H1 (cell line): Measurements from ENCODE around the gene BTD. TPM values are rescaled to one million over a fixed set of nuclear protein-coding genes. Genes with fewer than 3 reads are reported as not detected.

ENCODE experiments used
- ATF2 ChIP-seq: IDR thresholded peaks from 2 replicates; pipeline ENCODE4 v1.6.1; 2012; ENCODE audit warnings: low read length, inconsistent platforms
- BRCA1 ChIP-seq: IDR thresholded peaks from 2 replicates; pipeline ENCODE4 v1.6.1; 2012; ENCODE audit warnings: low read depth, low read length, improper control_type of control experiment
- EZH2 ChIP-seq: fragments of 200-600 bp; sonication (generic); IDR thresholded peaks from 2 replicates; pipeline ENCODE4 v1.7.1; 2012; ENCODE audit warnings: low read depth, mild to moderate bottlenecking, moderate library complexity, low read length, inconsistent platforms; ENCODE audit not compliant: severe bottlenecking
- HDAC6 ChIP-seq: IDR thresholded peaks from one replicate; pipeline ENCODE4 v1.7.1; 2012; ENCODE audit warnings: low read depth, mild to moderate bottlenecking, inconsistent platforms, low read length, moderate library complexity
- JUN ChIP-seq: IDR thresholded peaks from 2 replicates; pipeline ENCODE4 v1.6.1; 2011; ENCODE audit warnings: low read depth, mild to moderate bottlenecking, improper control_type of control experiment, low read length
- JUND ChIP-seq: IDR thresholded peaks from 2 replicates; pipeline ENCODE4 v1.6.1; 2011; ENCODE audit warnings: mild to moderate bottlenecking, improper control_type of control experiment, low read length
- KDM4A ChIP-seq: IDR thresholded peaks from one replicate; pipeline ENCODE4 v1.7.1; 2012; ENCODE audit warnings: low read depth, mild to moderate bottlenecking, moderate library complexity, low read length, inconsistent platforms; ENCODE audit not compliant: severe bottlenecking
- MAX ChIP-seq: IDR thresholded peaks from 2 replicates; pipeline ENCODE4 v1.6.1; 2012; ENCODE audit warnings: inconsistent platforms
- NANOG ChIP-seq: IDR thresholded peaks from 2 replicates; pipeline ENCODE4 v1.6.1; 2011; ENCODE audit warnings: low read length, low read depth, mild to moderate bottlenecking, inconsistent platforms; ENCODE audit not compliant: insufficient read depth, poor library complexity, severe bottlenecking
- NRF1 ChIP-seq: IDR thresholded peaks from 2 replicates; pipeline ENCODE4 v1.6.1; 2011; ENCODE audit warnings: mild to moderate bottlenecking, low read depth, low read length, improper control_type of control experiment
- POLR2AphosphoS5 ChIP-seq: IDR thresholded peaks from 2 replicates; pipeline ENCODE4 v1.6.1; 2011; ENCODE audit warnings: low read depth, low read length
- RBBP5 ChIP-seq: IDR thresholded peaks from 2 replicates; pipeline ENCODE4 v1.7.1; 2012; ENCODE audit warnings: low read depth, mild to moderate bottlenecking, inconsistent platforms, low read length, moderate library complexity, borderline replicate concordance
- RFX5 ChIP-seq: IDR thresholded peaks from 2 replicates; pipeline ENCODE4 v1.6.1; 2011; ENCODE audit warnings: low read depth, low read length, improper control_type of control experiment, borderline replicate concordance
- SIRT6 ChIP-seq: IDR thresholded peaks from one replicate; pipeline ENCODE4 v1.7.1; 2012; ENCODE audit warnings: low read length, inconsistent platforms
- SIX5 ChIP-seq: IDR thresholded peaks from 2 replicates; pipeline ENCODE4 v1.6.1; 2011; ENCODE audit warnings: mild to moderate bottlenecking, low read depth, low read length
- SP1 ChIP-seq: IDR thresholded peaks from 2 replicates; pipeline ENCODE4 v1.6.1; 2011; ENCODE audit warnings: low read depth, low read length
- SP2 ChIP-seq: IDR thresholded peaks from 2 replicates; pipeline ENCODE4 v1.6.1; 2012; ENCODE audit warnings: mild to moderate bottlenecking, low read length, inconsistent platforms
- SUZ12 ChIP-seq: fragments of 200-600 bp; sonication (generic); IDR thresholded peaks from 2 replicates; pipeline ENCODE4 v1.6.1; 2012; ENCODE audit warnings: mild to moderate bottlenecking, inconsistent platforms, low read length, moderate library complexity, mixed read lengths
- TCF12 ChIP-seq: IDR thresholded peaks from 2 replicates; pipeline ENCODE4 v1.6.1; 2011; ENCODE audit warnings: low read depth, mild to moderate bottlenecking, low read length
- TEAD4 ChIP-seq: IDR thresholded peaks from 2 replicates; pipeline ENCODE4 v1.6.1; 2012; ENCODE audit warnings: low read depth, low read length, inconsistent platforms, mixed read lengths
- YY1 ChIP-seq: IDR thresholded peaks from 2 replicates; pipeline ENCODE4 v1.6.1; 2011; ENCODE audit warnings: low read depth, mild to moderate bottlenecking, low read length
- polyA plus RNA-seq, 7 experiments: library from polyadenylated mRNA; depleted of rRNA in 3 of 7; stranded (reverse) in 5 of 7; unstranded in 2 of 7; fragments of >200 nt in 5 of 7; fragments of 200-250 nt in 2 of 7; gene quantifications; 1 replicate in 5 of 7; 2 replicates in 1 of 7; 4 replicates in 1 of 7; pipeline versions ENCODE4 v1.2.1 to v1.2.3, GENCODE V29; 2011 to 2013; ENCODE audit warnings: missing spikeins in 2 of 7, mixed read lengths in 2 of 7
- total RNA-seq: library from RNA; stranded (reverse); fragmentation: NEBNext Ultra II Directional; extraction: Animal tissue kit (Norgen Biotek cat#: 25700); gene quantifications from 2 replicates; pipeline ENCODE4 v1.2.1, GENCODE V29; 2021
- TF ChIP-seq, protein P1 (sequence below): IDR thresholded peaks from 2 replicates; pipeline ENCODE4 v1.6.1; 2012; ENCODE audit warnings: inconsistent platforms

The BTD gene
- total and polyA plus RNA-seq, 2 of the 8 experiments (the other 6 are each of a cell fraction or from before 2014, with no cell fraction given) = 21.8 to 36.7 TPM

- TF ChIP-seq, protein P1, sequence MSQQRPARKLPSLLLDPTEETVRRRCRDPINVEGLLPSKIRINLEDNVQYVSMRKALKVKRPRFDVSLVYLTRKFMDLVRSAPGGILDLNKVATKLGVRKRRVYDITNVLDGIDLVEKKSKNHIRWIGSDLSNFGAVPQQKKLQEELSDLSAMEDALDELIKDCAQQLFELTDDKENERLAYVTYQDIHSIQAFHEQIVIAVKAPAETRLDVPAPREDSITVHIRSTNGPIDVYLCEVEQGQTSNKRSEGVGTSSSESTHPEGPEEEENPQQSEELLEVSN = peak; percentile 40; the same call in 1 of the 2 replicates
- TF ChIP-seq RFX5 = no peak
- peak; percentile 18; the same call in 1 of the 2 replicates for TF ChIP-seq NRF1
- peak; percentile 35 for TF ChIP-seq NANOG
- TF ChIP-seq MAX = no peak; the same call in none of the 2 replicates
- TF ChIP-seq SP2 = peak; percentile 79
- TF ChIP-seq SP1 = peak; percentile 95
- TF ChIP-seq JUND = no peak
- TF ChIP-seq EZH2 = no peak
- no peak for TF ChIP-seq HDAC6
- TF ChIP-seq BRCA1 = peak; percentile 36; the same call in 1 of the 2 replicates
- TF ChIP-seq YY1 = peak; percentile 68; the same call in 1 of the 2 replicates
- no peak for TF ChIP-seq SIRT6
- TF ChIP-seq KDM4A = peak; percentile 27
- no peak; the same call in 1 of the 2 replicates for TF ChIP-seq ATF2
- no peak for TF ChIP-seq SIX5
- TF ChIP-seq RBBP5 = peak; percentile 52; the same call in 1 of the 2 replicates
- peak; percentile 96 for TF ChIP-seq POLR2AphosphoS5
- TF ChIP-seq TCF12 = no peak
- TF ChIP-seq SUZ12 = no peak
- TF ChIP-seq TEAD4 = no peak; the same call in 1 of the 2 replicates
- TF ChIP-seq JUN = no peak
These were observed at the start of gene BTD, which contains the start of gene HACL1 (continued) for GRCh38 chr3:15601399-15602145.
